Measurements from ENCODE around the gene LTB4R.

The LTB4R gene

GRCh38 chr14:24304019-24304387 is 7.3 kb upstream of the LTB4R start:
- no peak for DNase-seq

- DNase-seq, result no peak
These were observed 4.1 kb upstream of the LTB4R start for GRCh38 chr14:24307156-24307574.

- peak; percentile 50 for DNase-seq
These were observed 3.5 kb upstream of the LTB4R start, which contains the start of gene CIDEB for GRCh38 chr14:24307575-24308341. Gene CIDEB, minus strand, starts transcription at chr14:24307977. Its CDS starts 119 bp downstream, at chr14:24307858.

- no peak for DNase-seq
These were observed 2.8 kb upstream of the LTB4R start for GRCh38 chr14:24308342-24309124.

GRCh38 chr14:24309538-24310264 is 1.6 kb upstream of the LTB4R start, which contains the start of gene LTB4R2:
Gene LTB4R2, plus strand, starts transcription at chr14:24310140. Its CDS starts 525 bp downstream, at chr14:24310665.
- DNase-seq, result no peak

- no peak for DNase-seq
These were observed 1.0 kb upstream of the LTB4R start for GRCh38 chr14:24310265-24310645.

GRCh38 chr14:24311837-24312615 is 724 bp downstream of the LTB4R start:
- DNase-seq, result no peak

- peak; percentile 61 for DNase-seq
These were observed 1.6 kb downstream of the LTB4R start for GRCh38 chr14:24312736-24313507.

- peak; percentile 26 for DNase-seq
These were observed 2.6 kb downstream of the LTB4R start for GRCh38 chr14:24313913-24314312.

GRCh38 chr14:24314377-24315193 is 3.3 kb downstream of the LTB4R start:
- no peak for DNase-seq

GRCh38 chr14:24315243-24315806 is 4.0 kb downstream of the LTB4R start:
- DNase-seq, result no peak

GRCh38 chr14:24315807-24316596 is 4.7 kb downstream of the LTB4R start:
- no peak for DNase-seq

GRCh38 chr14:24316597-24316950 is 5.3 kb downstream of the LTB4R start:
- DNase-seq, result no peak

GRCh38 chr14:24317141-24317928 is 6.0 kb downstream of the LTB4R start:
- DNase-seq, result no peak

- no peak for DNase-seq
These were observed 10.1 kb downstream of the LTB4R start for GRCh38 chr14:24321212-24321975.

- DNase-seq, result no peak
These were observed 11.4 kb downstream of the LTB4R start for GRCh38 chr14:24322672-24323071.

- DNase-seq, result no peak
These were observed 12.0 kb downstream of the LTB4R start for GRCh38 chr14:24323341-24323740.

GRCh38 chr14:24324024-24324423 is 12.7 kb downstream of the LTB4R start:
- DNase-seq, result no peak
